Gastroesophageal sphincter (tissue), 3 donors: ENCODE results near the gene RAB14.

Experiments used
- CTCF ChIP-seq, 4 experiments: fragments of 200-600 bp in 2 of 4; fragments of 450-650 bp in 2 of 4; sonication (generic) in 1 of 4; IDR thresholded peaks; one replicate each; pipeline ENCODE4 v1.5.1; 2017 to 2019; ENCODE audit warnings: antibody characterized with exemption in 4 of 4, mild to moderate bottlenecking in 2 of 4, moderate library complexity in 2 of 4
- EP300 ChIP-seq: sonication (generic); formaldehyde crosslinking; IDR thresholded peaks from one replicate; pipeline ENCODE4 v1.6.1; 2017; ENCODE audit warnings: antibody characterized with exemption, mild to moderate bottlenecking
- POLR2A ChIP-seq, 2 donors: fragments of 450-650 bp; IDR thresholded peaks; one replicate each; pipeline ENCODE4 v1.6.1; 2017; ENCODE audit warnings: antibody characterized with exemption in 2 of 2, mild to moderate bottlenecking in 2 of 2, moderate library complexity in 1 of 2
- POLR2AphosphoS5 ChIP-seq: sonication (generic); formaldehyde crosslinking; IDR thresholded peaks from one replicate; pipeline ENCODE4 v1.6.1; 2017; ENCODE audit warnings: antibody characterized with exemption

- TF ChIP-seq CTCF (IDR thresholded peaks at IDR 0.05) (no peak), POLR2AphosphoS5 (no peak), POLR2A (IDR thresholded peaks at IDR 0.05) (no peak), EP300 (no peak)
Observed at GRCh38 chr9:121198512-121199042, 3.1 kb downstream of the RAB14 start.
